B cell (primary cell): Measurements from ENCODE around the gene EDN1. TPM values are rescaled to one million over a fixed set of nuclear protein-coding genes. Genes with fewer than 3 reads are reported as not detected.
"Not testable (repeated sequence)": the region's sequence is repeated elsewhere in the genome, so short reads cannot be mapped to it uniquely, and the experiment has no call there.

ENCODE experiments used
- ATAC-seq: fragments of 200-7000 bp; cut with Tn5 transposase; one replicate; pipeline ENCODE4 v1.10.0; 2021; ENCODE audit warnings: low read depth, mild to moderate bottlenecking, moderate number of reproducible peaks, moderate library complexity
- CTCF ChIA-PET: fragments of 350-600 bp; sonication (Branson Sonifier 250); formaldehyde crosslinking; loops from one replicate; lab custom pipeline; 2021; ENCODE audit warnings: antibody characterized with exemption, inconsistent platforms; lab: Charles Lee
- POLR2A ChIA-PET: fragments of 350-600 bp; sonication (Branson Sonifier 250); formaldehyde crosslinking; loops from one replicate; lab custom pipeline; 2021; ENCODE audit warnings: antibody characterized with exemption; lab: Charles Lee
- DNase-seq: peaks from one replicate; pipeline ENCODE4 v3.0.0; 2013
- H2AFZ ChIP-seq: 2 replicates; pipeline ENCODE4 v1.6.1; 2012; ENCODE audit warnings: mild to moderate bottlenecking, low read depth, low read length; ENCODE audit not compliant: insufficient read depth, poor library complexity, severe bottlenecking
- H3K27ac ChIP-seq, 2 donors: 1 replicate in 1 of 2; 2 replicates in 1 of 2; pipeline ENCODE4 v1.5.1; 2012 to 2013; ENCODE audit warnings: low read length in 2 of 2, mild to moderate bottlenecking in 2 of 2, moderate library complexity in 1 of 2
- H3K27me3 ChIP-seq, 4 experiments: fragments of 200-600 bp in 1 of 4; sonication (generic) in 1 of 4; replicated peaks in 1 of 4; 1 replicate in 2 of 4; 2 replicates in 2 of 4; pipeline versions ENCODE4 v1.6.1 to v1.7.0; 2013 to 2016; ENCODE audit warnings: low read length in 3 of 4, mild to moderate bottlenecking in 2 of 4, mixed read lengths in 1 of 4, moderate library complexity in 1 of 4; ENCODE audit not compliant: insufficient read depth in 4 of 4, control insufficient read depth in 3 of 4; ENCODE audit errors: control extremely low read depth in 1 of 4
- H3K36me3 ChIP-seq, 2 experiments: replicated peaks in 1 of 2; 1 replicate in 1 of 2; 2 replicates in 1 of 2; pipeline versions ENCODE4 v1.6.1 to v1.7.1; 2013; ENCODE audit warnings: low read length in 1 of 2; ENCODE audit not compliant: insufficient read depth in 2 of 2, control insufficient read depth in 1 of 2; ENCODE audit errors: control extremely low read depth in 1 of 2, extremely low read depth in 1 of 2
- H3K4me1 ChIP-seq, 2 donors: fragments of 200-600 bp in 1 of 2; sonication (generic) in 1 of 2; 1 replicate in 1 of 2; 2 replicates in 1 of 2; pipeline versions ENCODE4 v1.5.1 to v1.6.1; 2013 to 2017; ENCODE audit warnings: low read length in 2 of 2; ENCODE audit not compliant: control insufficient read depth in 2 of 2, insufficient read depth in 2 of 2
- H3K4me2 ChIP-seq: replicated peaks from 2 replicates; pipeline ENCODE3; 2012; ENCODE audit warnings: mild to moderate bottlenecking, low read depth, low read length; ENCODE audit not compliant: poor library complexity, severe bottlenecking
- H3K4me3 ChIP-seq, 5 experiments: fragments of 200-600 bp in 1 of 5; sonication (generic) in 1 of 5; 1 replicate in 3 of 5; 2 replicates in 2 of 5; pipeline versions ENCODE4 v1.5.1 to v1.7.0; 2011 to 2016; ENCODE audit warnings: low read length in 4 of 5, mild to moderate bottlenecking in 4 of 5, low read depth in 2 of 5, control low read depth in 1 of 5, moderate library complexity in 1 of 5; ENCODE audit not compliant: insufficient read depth in 1 of 5; ENCODE audit errors: control extremely low read depth in 1 of 5, extremely low read depth in 1 of 5
- H3K79me2 ChIP-seq: fragments of 200-600 bp; sonication (generic); one replicate; pipeline ENCODE4 v1.6.0; 2016; ENCODE audit warnings: low read length; ENCODE audit not compliant: control insufficient read depth, insufficient read depth
- H3K9ac ChIP-seq: fragments of 200-600 bp; sonication (generic); 2 replicates; pipeline ENCODE4 v1.6.1; 2017; ENCODE audit warnings: mild to moderate bottlenecking, low read length, moderate library complexity
- H3K9me3 ChIP-seq, 3 donors: one replicate each; pipeline versions ENCODE4 v1.6.1 to v1.7.1; 2013; ENCODE audit warnings: low read length in 2 of 3; ENCODE audit not compliant: control insufficient read depth in 2 of 3, insufficient read depth in 1 of 3; ENCODE audit errors: control extremely low read depth in 1 of 3
- H4K20me1 ChIP-seq: 2 replicates; pipeline ENCODE4 v1.6.0; 2012; ENCODE audit warnings: mild to moderate bottlenecking, low read length; ENCODE audit not compliant: insufficient read depth, control insufficient read depth, poor library complexity, severe bottlenecking
- H3K27ac Mint-ChIP-seq: one replicate; pipeline ENCODE4 v1.8.0; 2021; ENCODE audit warnings: mixed read lengths
- H3K27me3 Mint-ChIP-seq: one replicate; pipeline ENCODE4 v1.8.0; 2021; ENCODE audit warnings: mixed read lengths
- H3K4me1 Mint-ChIP-seq: one replicate; pipeline ENCODE4 v1.8.0; 2021; ENCODE audit warnings: mixed read lengths
- H3K4me3 Mint-ChIP-seq: one replicate; pipeline ENCODE4 v1.8.0; 2021; ENCODE audit warnings: mixed read lengths
- H3K9me3 Mint-ChIP-seq: one replicate; pipeline ENCODE4 v1.8.0; 2022; ENCODE audit warnings: mixed read lengths; ENCODE audit not compliant: insufficient read depth
- EZH2 ChIP-seq: IDR thresholded peaks from 2 replicates; pipeline ENCODE4 v1.6.1; 2012; ENCODE audit warnings: borderline replicate concordance, low read depth, mild to moderate bottlenecking, moderate library complexity, low read length; ENCODE audit not compliant: insufficient read depth, poor library complexity, severe bottlenecking
- WGBS: methylation state at CpG from one replicate; pipeline ENCODE4 v1.1.5; 2013; ENCODE audit warnings: missing lambda C conversion rate; ENCODE audit not compliant: insufficient coverage; 5-methylcytosine and 5-hydroxymethylcytosine counted together
- intact Hi-C: fragments of 100-400 bp; cut with micrococcal nuclease; formaldehyde crosslinking; loops from one replicate; pipeline ENCODE4 v1.10.0; 2022
- polyA plus RNA-seq: library from polyadenylated mRNA; depleted of rRNA; stranded (reverse); fragments of >200 nt; gene quantifications from 2 replicates; pipeline ENCODE4 v1.2.3, GENCODE V29; 2012
- total RNA-seq, 2 donors: library from RNA; stranded (reverse); fragments of 120-200 nt in 1 of 2; gene quantifications; 1 replicate in 1 of 2; 2 replicates in 1 of 2; pipeline versions ENCODE4 v1.2.3 to v1.2.4, GENCODE V29; 2013 to 2022
- TF ChIP-seq, protein P1 (sequence below): fragments of 200-600 bp; IDR thresholded peaks from one replicate; pipeline ENCODE4 v1.8.0; 2022; ENCODE audit warnings: antibody characterized with exemption, mild to moderate bottlenecking

Gene EDN1
- total and polyA plus RNA-seq, 2 donors (not counting 1 experiment from before 2014, with no cell fraction given) = 1.4 to 2.1 TPM

DNA sequence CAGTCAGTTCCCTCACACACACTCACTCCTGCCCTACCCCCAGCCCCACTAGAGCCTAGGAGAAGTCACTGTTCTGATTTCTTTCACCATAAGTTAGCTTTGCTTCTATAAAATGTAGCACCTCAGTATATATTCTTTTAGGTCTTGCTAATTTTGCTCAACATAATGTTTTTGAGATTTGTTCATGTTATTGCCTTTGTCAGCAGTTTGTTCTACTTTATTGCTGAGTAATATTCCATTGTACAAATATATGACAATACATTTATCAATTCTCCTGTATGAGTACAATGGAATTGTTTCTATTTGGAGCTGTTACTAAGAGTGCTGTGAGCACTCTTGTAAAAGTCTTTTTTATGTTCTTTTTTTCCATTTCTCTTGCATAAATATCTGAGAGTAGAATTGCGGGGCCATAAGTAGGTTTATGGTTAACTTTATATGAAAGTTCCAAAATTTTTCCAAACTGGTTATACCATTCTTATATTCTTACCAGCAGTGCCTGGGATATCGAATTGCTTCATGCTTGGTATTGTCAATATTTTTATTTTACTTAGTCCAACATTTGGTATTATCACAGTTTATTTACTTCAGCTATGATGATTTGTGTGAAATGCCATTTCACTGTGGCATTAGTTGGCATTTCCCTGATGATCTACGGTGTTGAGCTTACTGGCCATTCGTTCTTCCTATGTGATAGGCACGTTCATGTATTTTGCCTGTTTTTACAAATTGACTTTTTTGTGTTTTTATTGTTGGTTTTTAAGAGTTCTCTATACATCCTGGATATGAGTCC lies 25.3 kb downstream of the EDN1 start:
- no peaks in the 10 kb centered on the region for H3K27me3 ChIP-seq
- no peak overlapping the region for H3K9ac ChIP-seq
- peaks cover 5% of the 10 kb centered on the region for H3K27me3 Mint-ChIP-seq
- peaks cover 0 to 8% (median 8%) of the 10 kb centered on the region in 3 donors for H3K9me3 ChIP-seq
- 100% methylated on average over 2 of the region's 5 CpGs for WGBS
- no peaks in the 10 kb centered on the region for H4K20me1 ChIP-seq
- H3K4me1 Mint-ChIP-seq = no peaks in the 10 kb centered on the region
- H3K9me3 Mint-ChIP-seq = no peaks in the 10 kb centered on the region
- no peak overlapping the region for H3K4me3 ChIP-seq
- ChIA-PET POLR2A (no interaction called here), CTCF (interaction anchor here (0.6 kb wide), 1 partner anchor 657 kb away, joined by 3 read pairs; no protein-coding TSS in a partner anchor)
- H3K27ac ChIP-seq = no peak overlapping the region
- H3K4me2 ChIP-seq = no peak overlapping the region
- TF ChIP-seq EZH2 = no peak
- TF ChIP-seq, protein P1, sequence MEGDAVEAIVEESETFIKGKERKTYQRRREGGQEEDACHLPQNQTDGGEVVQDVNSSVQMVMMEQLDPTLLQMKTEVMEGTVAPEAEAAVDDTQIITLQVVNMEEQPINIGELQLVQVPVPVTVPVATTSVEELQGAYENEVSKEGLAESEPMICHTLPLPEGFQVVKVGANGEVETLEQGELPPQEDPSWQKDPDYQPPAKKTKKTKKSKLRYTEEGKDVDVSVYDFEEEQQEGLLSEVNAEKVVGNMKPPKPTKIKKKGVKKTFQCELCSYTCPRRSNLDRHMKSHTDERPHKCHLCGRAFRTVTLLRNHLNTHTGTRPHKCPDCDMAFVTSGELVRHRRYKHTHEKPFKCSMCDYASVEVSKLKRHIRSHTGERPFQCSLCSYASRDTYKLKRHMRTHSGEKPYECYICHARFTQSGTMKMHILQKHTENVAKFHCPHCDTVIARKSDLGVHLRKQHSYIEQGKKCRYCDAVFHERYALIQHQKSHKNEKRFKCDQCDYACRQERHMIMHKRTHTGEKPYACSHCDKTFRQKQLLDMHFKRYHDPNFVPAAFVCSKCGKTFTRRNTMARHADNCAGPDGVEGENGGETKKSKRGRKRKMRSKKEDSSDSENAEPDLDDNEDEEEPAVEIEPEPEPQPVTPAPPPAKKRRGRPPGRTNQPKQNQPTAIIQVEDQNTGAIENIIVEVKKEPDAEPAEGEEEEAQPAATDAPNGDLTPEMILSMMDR = no peak
- ATAC-seq = no peak
- H3K27ac Mint-ChIP-seq = no peak overlapping the region
- H3K79me2 ChIP-seq = no peaks in the 10 kb centered on the region
- H3K36me3 ChIP-seq = no peaks in the 10 kb centered on the region
- no peak for DNase-seq
- H3K4me3 Mint-ChIP-seq = no peak overlapping the region
- intact Hi-C loops = no loop called here
- no peak overlapping the region for H2AFZ ChIP-seq
- no peaks in the 10 kb centered on the region for H3K4me1 ChIP-seq

DNA sequence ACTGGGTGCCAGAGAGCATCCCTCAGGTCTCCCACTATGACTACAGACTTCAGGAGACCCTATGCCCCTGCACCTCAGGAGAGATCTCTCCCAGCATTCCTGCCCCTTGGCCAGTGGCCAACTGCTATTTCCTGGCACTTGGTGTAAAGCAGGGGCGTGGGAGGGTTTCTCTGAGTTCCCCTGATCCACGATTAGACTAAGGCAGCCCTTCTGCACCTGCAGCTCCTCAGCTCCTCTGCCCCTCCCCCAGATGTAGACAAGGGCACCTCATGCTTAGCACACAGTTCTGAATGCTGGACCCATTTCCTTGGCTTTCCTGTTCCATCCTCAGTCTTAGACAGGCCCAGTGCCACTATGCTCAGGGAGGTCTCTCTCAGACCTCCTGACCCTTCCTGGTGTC lies 28.6 kb downstream of the EDN1 start:
- intact Hi-C loops = no loop called here
- Mint-ChIP-seq H3K9me3 (no peaks in the 10 kb centered on the region), H3K27me3 (peaks cover 12% of the 10 kb centered on the region), H3K4me1 (no peaks in the 10 kb centered on the region), H3K27ac (no peak overlapping the region), H3K4me3 (no peak overlapping the region)
- TF ChIP-seq, protein P1 = no peak
- no peak for TF ChIP-seq EZH2
- no peak overlapping the region for H3K27ac ChIP-seq
- POLR2A ChIA-PET = no interaction called here
- no peak overlapping the region for H3K4me2 ChIP-seq
- CTCF ChIA-PET = no interaction called here
- no peaks in the 10 kb centered on the region for H3K4me1 ChIP-seq
- no peaks in the 10 kb centered on the region for H3K36me3 ChIP-seq
- H3K9me3 ChIP-seq = peaks cover 0 to 8% (median 8%) of the 10 kb centered on the region in 3 donors
- H3K27me3 ChIP-seq = no peaks in the 10 kb centered on the region
- H2AFZ ChIP-seq = no peak overlapping the region
- H3K4me3 ChIP-seq = no peak overlapping the region
- no peak for ATAC-seq
- WGBS = 50% methylated on average over 2 of the region's 2 CpGs
- no peaks in the 10 kb centered on the region for H4K20me1 ChIP-seq
- DNase-seq = no peak
- H3K79me2 ChIP-seq = no peaks in the 10 kb centered on the region
- no peak overlapping the region for H3K9ac ChIP-seq

DNA sequence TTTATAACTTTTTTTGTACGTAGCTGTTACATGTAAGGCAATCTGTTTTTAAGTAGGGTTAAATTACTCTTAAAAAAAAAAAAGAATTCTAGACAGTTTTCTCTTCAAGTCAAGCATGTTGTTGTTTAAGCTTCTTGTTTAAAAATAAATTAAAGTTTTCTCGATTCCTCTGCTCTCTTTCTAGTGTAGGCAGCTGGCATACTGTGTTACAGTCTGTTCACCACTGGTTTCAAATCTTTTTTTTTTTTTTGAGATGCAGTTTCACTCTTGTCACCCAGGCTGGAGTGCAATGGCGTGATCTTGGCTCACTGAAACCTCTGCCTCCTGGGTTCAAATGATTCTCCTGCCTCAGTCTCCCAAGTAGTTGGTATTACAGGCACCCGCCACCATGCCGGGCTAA lies 29.9 kb downstream of the EDN1 start:
- H3K27ac Mint-ChIP-seq, POLR2A ChIA-PET: not testable (repeated sequence)
- CTCF ChIA-PET = interaction anchor here (0.5 to 0.6 kb wide), 2 partner anchors 38 to 77 kb away, joined by 3 to 4 read pairs; no protein-coding TSS in a partner anchor

More for the DNA sequence above, 29.9 kb downstream of the EDN1 start:
- H4K20me1 ChIP-seq, H3K4me3 Mint-ChIP-seq, H3K9me3 Mint-ChIP-seq, H3K9ac ChIP-seq, H3K4me1 Mint-ChIP-seq, H3K4me1 ChIP-seq, H3K79me2 ChIP-seq, H3K4me2 ChIP-seq, intact Hi-C loops, H3K27ac ChIP-seq, H3K9me3 ChIP-seq, H2AFZ ChIP-seq, H3K36me3 ChIP-seq, H3K27me3 ChIP-seq, ATAC-seq, H3K27me3 Mint-ChIP-seq, H3K4me3 ChIP-seq, DNase-seq: not testable (repeated sequence)
- 90% methylated on average over 3 of the region's 5 CpGs for WGBS
